Fibroblast of villous mesenchyme (primary cell): Measurements from ENCODE around the gene TBC1D16. TPM values are rescaled to one million over a fixed set of nuclear protein-coding genes. Genes with fewer than 3 reads are reported as not detected.

Source experiments
- DNase-seq: peaks from one replicate; pipeline ENCODE4 v3.0.0-alpha.2; 2010; ENCODE audit warnings: low read depth
- H3K4me3 ChIP-seq: 2 replicates; pipeline ENCODE4 v1.5.1; 2011; ENCODE audit warnings: low read depth, mild to moderate bottlenecking, low read length
- total RNA-seq: library from RNA; depleted of rRNA; stranded (reverse); fragments of >200 nt; gene quantifications from 2 replicates; pipeline ENCODE4 v1.2.3, GENCODE V29; 2012
- TF ChIP-seq, protein P1 (sequence below): IDR thresholded peaks from 2 replicates; pipeline ENCODE4 v1.5.1; 2012; ENCODE audit warnings: low read depth, mild to moderate bottlenecking, low read length; ENCODE audit not compliant: insufficient read depth

The TBC1D16 gene
- total RNA-seq, 1 donor: 32.8 TPM

DNA sequence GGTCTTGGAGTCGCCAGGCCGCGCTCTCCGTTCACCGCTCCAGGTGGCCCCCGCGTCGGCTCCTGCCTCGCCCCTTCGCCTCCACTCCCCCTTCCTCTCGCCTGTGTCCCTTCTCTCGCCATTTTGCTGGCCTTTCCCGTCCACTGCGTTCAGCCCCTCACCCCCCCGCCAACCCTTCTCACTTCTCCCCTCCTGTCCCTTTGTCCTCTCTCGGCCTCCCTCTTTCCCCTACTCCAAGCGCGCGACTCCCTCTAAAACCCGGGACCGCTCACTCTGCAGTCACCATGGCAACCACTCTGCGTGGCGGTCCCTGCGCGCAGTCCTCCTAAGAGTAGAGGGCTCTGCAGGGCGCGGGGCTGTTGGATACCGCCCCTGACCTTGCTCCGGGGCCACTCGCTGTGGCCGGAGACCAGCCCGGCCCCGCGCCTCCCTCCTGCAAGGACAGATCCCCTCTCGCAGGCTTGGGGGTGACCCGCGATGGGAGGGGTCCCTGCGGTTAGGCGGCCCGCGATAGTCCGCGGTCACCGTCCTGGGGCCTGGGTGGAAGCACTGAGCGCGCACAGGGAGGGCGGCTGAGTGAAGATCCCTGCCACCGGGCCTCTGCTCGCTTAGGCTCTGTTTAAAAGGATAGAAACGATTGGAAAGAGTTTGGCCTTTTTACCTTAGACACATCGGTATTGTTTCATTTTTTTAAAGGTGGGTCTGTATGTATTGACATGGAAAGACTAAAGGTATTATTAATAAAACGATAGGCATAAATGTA lies 1.2 kb upstream of the TBC1D16 start:
- peak; percentile 36 for DNase-seq
- peak overlapping the region; percentile 93 for H3K4me3 ChIP-seq
- TF ChIP-seq, protein P1, sequence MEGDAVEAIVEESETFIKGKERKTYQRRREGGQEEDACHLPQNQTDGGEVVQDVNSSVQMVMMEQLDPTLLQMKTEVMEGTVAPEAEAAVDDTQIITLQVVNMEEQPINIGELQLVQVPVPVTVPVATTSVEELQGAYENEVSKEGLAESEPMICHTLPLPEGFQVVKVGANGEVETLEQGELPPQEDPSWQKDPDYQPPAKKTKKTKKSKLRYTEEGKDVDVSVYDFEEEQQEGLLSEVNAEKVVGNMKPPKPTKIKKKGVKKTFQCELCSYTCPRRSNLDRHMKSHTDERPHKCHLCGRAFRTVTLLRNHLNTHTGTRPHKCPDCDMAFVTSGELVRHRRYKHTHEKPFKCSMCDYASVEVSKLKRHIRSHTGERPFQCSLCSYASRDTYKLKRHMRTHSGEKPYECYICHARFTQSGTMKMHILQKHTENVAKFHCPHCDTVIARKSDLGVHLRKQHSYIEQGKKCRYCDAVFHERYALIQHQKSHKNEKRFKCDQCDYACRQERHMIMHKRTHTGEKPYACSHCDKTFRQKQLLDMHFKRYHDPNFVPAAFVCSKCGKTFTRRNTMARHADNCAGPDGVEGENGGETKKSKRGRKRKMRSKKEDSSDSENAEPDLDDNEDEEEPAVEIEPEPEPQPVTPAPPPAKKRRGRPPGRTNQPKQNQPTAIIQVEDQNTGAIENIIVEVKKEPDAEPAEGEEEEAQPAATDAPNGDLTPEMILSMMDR: no peak

- peak within 1 kb of the TSS; percentile 93 for H3K4me3 ChIP-seq
- TF ChIP-seq, protein P1: no peak
- peak; percentile 73 for DNase-seq
Observed at GRCh38 chr17:80035937-80036714, 454 bp upstream of the TBC1D16 start, which contains the start of gene CCDC40. Gene CCDC40, plus strand, starts transcription at chr17:80036642. Its CDS starts 21 bp downstream, at chr17:80036663.

DNA sequence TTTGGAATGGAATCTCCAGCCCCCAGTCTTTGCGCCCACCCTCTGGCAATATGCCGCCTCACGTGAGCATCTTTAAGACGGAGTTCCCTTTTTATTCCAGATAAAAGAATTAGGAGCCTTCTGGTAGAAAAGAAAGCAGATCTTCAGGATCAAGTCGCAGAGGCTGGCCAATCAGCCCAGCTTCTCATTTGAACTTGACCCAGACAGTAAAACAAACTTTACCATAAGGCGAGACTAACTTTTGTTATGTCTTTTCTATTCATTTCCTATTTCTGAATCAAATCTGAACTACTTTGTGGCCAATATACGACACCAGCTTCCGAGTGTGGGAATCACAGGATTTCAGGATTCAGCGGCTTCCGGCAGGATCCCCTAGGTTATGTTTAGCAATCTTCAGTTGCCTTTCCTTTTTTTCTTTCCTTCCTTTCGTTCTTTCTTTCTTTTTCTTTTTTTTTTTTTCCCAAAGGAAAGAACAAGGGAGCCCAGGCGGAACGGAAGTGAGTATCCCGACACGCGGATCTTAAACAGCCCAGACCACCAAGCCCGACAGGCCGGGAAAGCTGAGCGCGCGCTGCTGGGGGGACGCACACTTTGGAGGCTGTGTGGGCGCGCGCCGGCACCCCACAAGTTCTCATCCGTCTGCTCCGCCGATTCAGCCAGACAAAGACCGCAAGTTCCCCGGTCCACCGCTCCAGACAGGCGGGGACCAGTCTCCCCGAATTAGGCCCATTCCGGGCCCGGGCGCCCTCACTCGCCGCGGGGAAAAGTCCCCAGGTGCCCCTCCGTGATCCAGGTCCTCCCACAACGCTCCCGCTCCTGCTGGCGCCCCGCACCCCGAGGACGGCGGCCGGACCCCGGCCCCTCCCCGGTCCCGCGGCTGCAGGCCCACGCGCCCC lies 633 bp downstream of the TBC1D16 start:
- H3K4me3 ChIP-seq: peak overlapping the region; percentile 82
- TF ChIP-seq, protein P1: no peak
- peak; percentile 73 for DNase-seq

- DNase-seq: no peak
- H3K4me3 ChIP-seq: peak overlapping the region; percentile 82
- TF ChIP-seq, protein P1: no peak
Observed at GRCh38 chr17:80033840-80034239, 1.8 kb downstream of the TBC1D16 start.

DNA sequence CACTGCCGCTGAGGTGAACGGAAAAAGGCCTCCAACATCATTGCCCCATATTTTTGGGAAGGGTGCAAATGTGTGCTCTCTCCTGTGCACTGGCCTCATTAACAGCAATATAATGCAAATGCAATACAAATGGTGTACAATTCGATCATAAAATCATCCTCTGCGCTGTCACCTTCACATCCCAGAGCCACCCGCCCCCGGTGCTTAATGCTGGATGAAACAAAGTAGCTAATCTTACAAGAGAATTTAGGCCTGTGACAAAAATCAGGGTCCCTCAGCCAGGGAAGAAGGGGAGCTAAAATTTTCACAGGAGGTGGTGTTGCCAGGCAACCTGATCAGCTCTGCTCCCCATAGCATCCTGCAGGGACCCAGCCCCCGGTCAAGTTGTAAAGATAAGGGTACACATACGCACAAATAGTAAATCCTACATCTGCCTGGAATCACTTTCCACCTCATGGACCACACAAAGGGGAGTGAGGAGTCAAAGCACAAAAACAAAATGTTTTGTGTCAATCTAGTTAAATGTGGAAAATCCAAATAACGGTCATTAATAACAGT lies 3.0 kb downstream of the TBC1D16 start:
- TF ChIP-seq, protein P1: no peak
- no peak overlapping the region for H3K4me3 ChIP-seq
- DNase-seq: no peak
